Heart left ventricle (tissue), 13 donors: ENCODE measurements around the gene SPEM3.

ENCODE experiments used
- POLR2A ChIP-seq, 2 donors: fragments of 450-650 bp; IDR thresholded peaks; one replicate each; pipeline ENCODE4 v1.6.1; 2017; ENCODE audit warnings: antibody characterized with exemption in 2 of 2, mild to moderate bottlenecking in 2 of 2, moderate library complexity in 2 of 2
- TF ChIP-seq, protein P1 (sequence below), 12 donors: fragments of 200-600 bp; sonication (generic) in 4 of 12; IDR thresholded peaks; one replicate each; pipeline versions ENCODE4 v1.5.0 to v1.8.0; 2018 to 2022; ENCODE audit warnings: antibody characterized with exemption in 12 of 12, mild to moderate bottlenecking in 5 of 12
- donor health status: ischemic (EF 13 %, LVEDD 7.1; RV severe dilation, severe dysfunction).
- donor health status: DM: no; HTN: yes; CAD: no.
- donor health status: DM: no; HTN: no; CAD: no.
- donor health status: ischemic (EF 25% LVEDD 6.9; RV normal size, moderate dysfunction).
- donor health status: ischemic (EF 25% LVEDD 5.7; RV mildly dilated, moderate dysfunction).
- donor health status: ischemic (EF 35%, LVEDD 5.7; RV mildly dilated, moderate dysfunction).
- donor health status: nonischemic (EF 11% LVEDD 7.7; RV severe dilation, severe dysfunction).
- donor health status: DM: yes; HTN: yes; CAD: no.
- donor health status: PGD.
- donor health status: ischemic (EF 29% LVEDD 5.4; RV normal size, mild dysfunction).
- donor health status: nonischemic (EF 23%, LVEDD 6.1; RV moderate dilation, normal function).

DNA sequence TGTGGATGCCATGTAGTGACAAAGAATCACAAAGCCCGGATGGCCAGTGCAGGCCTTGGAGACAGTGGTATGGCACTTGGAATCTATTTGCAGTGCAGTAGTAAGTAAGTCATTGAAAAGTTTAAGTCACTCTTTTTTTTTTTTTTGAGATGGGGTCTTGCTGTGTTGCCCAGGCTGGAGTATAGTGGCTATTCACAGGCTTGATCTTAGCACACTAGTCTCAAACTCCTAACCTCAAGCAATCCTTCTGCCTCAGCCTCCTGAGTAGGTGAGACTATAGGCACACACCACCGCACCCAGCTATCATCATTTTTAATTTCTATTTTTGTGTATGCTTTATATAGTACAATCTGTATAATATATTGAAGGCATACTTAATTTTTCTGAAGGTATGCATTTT lies 30.0 kb upstream of the SPEM3 start:
- TF ChIP-seq, protein P1, sequence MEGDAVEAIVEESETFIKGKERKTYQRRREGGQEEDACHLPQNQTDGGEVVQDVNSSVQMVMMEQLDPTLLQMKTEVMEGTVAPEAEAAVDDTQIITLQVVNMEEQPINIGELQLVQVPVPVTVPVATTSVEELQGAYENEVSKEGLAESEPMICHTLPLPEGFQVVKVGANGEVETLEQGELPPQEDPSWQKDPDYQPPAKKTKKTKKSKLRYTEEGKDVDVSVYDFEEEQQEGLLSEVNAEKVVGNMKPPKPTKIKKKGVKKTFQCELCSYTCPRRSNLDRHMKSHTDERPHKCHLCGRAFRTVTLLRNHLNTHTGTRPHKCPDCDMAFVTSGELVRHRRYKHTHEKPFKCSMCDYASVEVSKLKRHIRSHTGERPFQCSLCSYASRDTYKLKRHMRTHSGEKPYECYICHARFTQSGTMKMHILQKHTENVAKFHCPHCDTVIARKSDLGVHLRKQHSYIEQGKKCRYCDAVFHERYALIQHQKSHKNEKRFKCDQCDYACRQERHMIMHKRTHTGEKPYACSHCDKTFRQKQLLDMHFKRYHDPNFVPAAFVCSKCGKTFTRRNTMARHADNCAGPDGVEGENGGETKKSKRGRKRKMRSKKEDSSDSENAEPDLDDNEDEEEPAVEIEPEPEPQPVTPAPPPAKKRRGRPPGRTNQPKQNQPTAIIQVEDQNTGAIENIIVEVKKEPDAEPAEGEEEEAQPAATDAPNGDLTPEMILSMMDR (IDR thresholded peaks at IDR 0.05), result no peak
- no peak for TF ChIP-seq POLR2A (IDR thresholded peaks at IDR 0.05)
